ENCODE results near the gene FUBP1. TPM values are rescaled to one million over a fixed set of nuclear protein-coding genes. Genes with fewer than 3 reads are reported as not detected.
"Not testable (repeated sequence)": the region's sequence is repeated elsewhere in the genome, so short reads cannot be mapped to it uniquely, and the experiment has no call there.

The FUBP1 gene
- 224 TPM for polyA plus RNA-seq
- long read RNA-seq, donor 1, transcript FUBP1-211 (3 exons, 2,156 nt), result major isoform, 8 of 119 reads
- long read RNA-seq, donor 1, partial matches to known transcripts, result 103 of 119 reads
- long read RNA-seq, donor 1, other reads (novel, unspliced or antisense), result 5 of 119 reads
- long read RNA-seq, donor 2, transcript FUBP1-208 (2 exons, 605 nt), result minor isoform, 6 of 52 reads
- long read RNA-seq, donor 2, transcript FUBP1-206 (4 exons, 639 nt), result minor isoform, 6 of 52 reads
- long read RNA-seq, donor 2, transcript FUBP1-211 (3 exons, 2,156 nt), result major isoform, 13 of 52 reads
- long read RNA-seq, donor 2, partial matches to known transcripts, result 23 of 52 reads
- long read RNA-seq, donor 2, other reads (novel, unspliced or antisense), result 0 of 52 reads
- long read RNA-seq, donor 3, result 0 reads
- long read RNA-seq, donor 4, partial matches to known transcripts, result 5 of 5 reads
- long read RNA-seq, donor 4, other reads (novel, unspliced or antisense), result 0 of 5 reads
- long read RNA-seq, donor 5, partial matches to known transcripts, result 16 of 32 reads
- long read RNA-seq, donor 5, other reads (novel, unspliced or antisense), result 5 of 32 reads
- long read RNA-seq, donor 6, transcript FUBP1-211 (3 exons, 2,156 nt), result major isoform, 5 of 52 reads
- long read RNA-seq, donor 6, partial matches to known transcripts, result 37 of 52 reads
- long read RNA-seq, donor 6, other reads (novel, unspliced or antisense), result 5 of 52 reads
- long read RNA-seq, donor 7, partial matches to known transcripts, result 20 of 27 reads
- long read RNA-seq, donor 7, other reads (novel, unspliced or antisense), result 0 of 27 reads
- long read RNA-seq, donor 8, partial matches to known transcripts, result 34 of 56 reads
- long read RNA-seq, donor 8, other reads (novel, unspliced or antisense), result 13 of 56 reads
- long read RNA-seq, donor 9, transcript FUBP1-211 (3 exons, 2,156 nt), result major isoform, 9 of 60 reads
- long read RNA-seq, donor 9, partial matches to known transcripts, result 42 of 60 reads
- long read RNA-seq, donor 9, other reads (novel, unspliced or antisense), result 0 of 60 reads
- long read RNA-seq, donor 10, partial matches to known transcripts, result 44 of 60 reads
- long read RNA-seq, donor 10, other reads (novel, unspliced or antisense), result 5 of 60 reads
- long read RNA-seq, donor 11, partial matches to known transcripts, result 16 of 22 reads
- long read RNA-seq, donor 11, other reads (novel, unspliced or antisense), result 0 of 22 reads

GRCh38 chr1:77978969-77979876 lies at the start of gene FUBP1:
FUBP1 (minus strand) TSS chr1:77979072; CDS start chr1:77979004, 68 bp downstream.
- Histone ChIP-seq H3K27me3 (ENCODE audit: control insufficient read depth, insufficient read depth, low read length) (no peaks in the 10 kb centered on the region), H3K27ac (ENCODE audit: low read length) (peak within 1 kb of the TSS; percentile 99), H3K4me3 (ENCODE audit: low read length) (peak within 1 kb of the TSS; percentile 75), H3K36me3 (ENCODE audit: control insufficient read depth, insufficient read depth, low read length) (peaks cover 6% of the 10 kb centered on the region), H3K4me1 (ENCODE audit: control insufficient read depth, insufficient read depth, low read length) (peaks cover 16% of the 10 kb centered on the region), H3K9me3 (ENCODE audit: control insufficient read depth, low read depth, low read length) (no peaks in the 10 kb centered on the region)
- WGBS (ENCODE audit: insufficient coverage, low lambda C conversion rate), result 0% methylated on average over 2 of the region's 57 CpGs
- peak; percentile 99 for DNase-seq

GRCh38 chr1:78021134-78021533 lies 42.3 kb upstream of the FUBP1 start:
- not testable (repeated sequence) for H3K4me3 ChIP-seq (ENCODE audit: low read length); H3K9me3 ChIP-seq (ENCODE audit: control insufficient read depth, low read depth, low read length); H3K27ac ChIP-seq (ENCODE audit: low read length); DNase-seq; H3K4me1 ChIP-seq (ENCODE audit: control insufficient read depth, insufficient read depth, low read length); H3K36me3 ChIP-seq (ENCODE audit: control insufficient read depth, insufficient read depth, low read length); H3K27me3 ChIP-seq (ENCODE audit: control insufficient read depth, insufficient read depth, low read length)
- no CpG with 5 or more reads among the region's 4 CpGs for WGBS (ENCODE audit: insufficient coverage, low lambda C conversion rate)

GRCh38 chr1:78019024-78019423 lies 40.2 kb upstream of the FUBP1 start:
- no peak overlapping the region for H3K27ac ChIP-seq (ENCODE audit: low read length)
- H3K9me3 ChIP-seq (ENCODE audit: control insufficient read depth, low read depth, low read length), result no peaks in the 10 kb centered on the region
- H3K4me1 ChIP-seq (ENCODE audit: control insufficient read depth, insufficient read depth, low read length), result no peaks in the 10 kb centered on the region
- no peak for DNase-seq
- peaks cover 9% of the 10 kb centered on the region for H3K36me3 ChIP-seq (ENCODE audit: control insufficient read depth, insufficient read depth, low read length)
- H3K27me3 ChIP-seq (ENCODE audit: control insufficient read depth, insufficient read depth, low read length), result no peaks in the 10 kb centered on the region
- WGBS (ENCODE audit: insufficient coverage, low lambda C conversion rate), result no CpG with 5 or more reads among the region's 1 CpG
- no peak overlapping the region for H3K4me3 ChIP-seq (ENCODE audit: low read length)

- Histone ChIP-seq H3K9me3 (ENCODE audit: control insufficient read depth, low read depth, low read length) (no peaks in the 10 kb centered on the region), H3K4me3 (ENCODE audit: low read length) (no peak overlapping the region), H3K27ac (ENCODE audit: low read length) (no peak overlapping the region), H3K27me3 (ENCODE audit: control insufficient read depth, insufficient read depth, low read length) (no peaks in the 10 kb centered on the region), H3K36me3 (ENCODE audit: control insufficient read depth, insufficient read depth, low read length) (peaks cover 13% of the 10 kb centered on the region), H3K4me1 (ENCODE audit: control insufficient read depth, insufficient read depth, low read length) (peaks cover 5% of the 10 kb centered on the region)
- no peak for DNase-seq
Measured at GRCh38 chr1:78015148-78015547, 36.3 kb upstream of the FUBP1 start.

GRCh38 chr1:78011050-78011449 lies 32.2 kb upstream of the FUBP1 start:
- DNase-seq, result peak in 1 of 2 donors; percentile 48
- 88% methylated on average over 1 of the region's 2 CpGs for whole genome bisulfite sequencing (ENCODE audit: insufficient coverage, low lambda C conversion rate)
- H3K4me1 ChIP-seq (ENCODE audit: control insufficient read depth, insufficient read depth, low read length), result peaks cover 5% of the 10 kb centered on the region
- no peaks in the 10 kb centered on the region for H3K27me3 ChIP-seq (ENCODE audit: control insufficient read depth, insufficient read depth, low read length)
- H3K4me3 ChIP-seq (ENCODE audit: low read length), result no peak overlapping the region
- peaks cover 13% of the 10 kb centered on the region for H3K36me3 ChIP-seq (ENCODE audit: control insufficient read depth, insufficient read depth, low read length)
- no peaks in the 10 kb centered on the region for H3K9me3 ChIP-seq (ENCODE audit: control insufficient read depth, low read depth, low read length)
- H3K27ac ChIP-seq (ENCODE audit: low read length), result peak overlapping the region; percentile 57

GRCh38 chr1:78009836-78010235 lies 31.0 kb upstream of the FUBP1 start:
- 80% methylated on average over 1 of the region's 3 CpGs for WGBS (ENCODE audit: insufficient coverage, low lambda C conversion rate)
- Histone ChIP-seq H3K27ac (ENCODE audit: low read length) (no peak overlapping the region), H3K36me3 (ENCODE audit: control insufficient read depth, insufficient read depth, low read length) (peaks cover 11% of the 10 kb centered on the region), H3K4me1 (ENCODE audit: control insufficient read depth, insufficient read depth, low read length) (peaks cover 5% of the 10 kb centered on the region), H3K27me3 (ENCODE audit: control insufficient read depth, insufficient read depth, low read length) (no peaks in the 10 kb centered on the region), H3K4me3 (ENCODE audit: low read length) (no peak overlapping the region), H3K9me3 (ENCODE audit: control insufficient read depth, low read depth, low read length) (no peaks in the 10 kb centered on the region)
- no peak for DNase-seq

GRCh38 chr1:78009276-78009675 lies 30.4 kb upstream of the FUBP1 start:
- WGBS (ENCODE audit: insufficient coverage, low lambda C conversion rate), result no CpG with 5 or more reads among the region's 3 CpGs
- no peak overlapping the region for H3K4me3 ChIP-seq (ENCODE audit: low read length)
- no peak for DNase-seq
- no peaks in the 10 kb centered on the region for H3K9me3 ChIP-seq (ENCODE audit: control insufficient read depth, low read depth, low read length)
- H3K36me3 ChIP-seq (ENCODE audit: control insufficient read depth, insufficient read depth, low read length), result peaks cover 6% of the 10 kb centered on the region
- H3K27ac ChIP-seq (ENCODE audit: low read length), result no peak overlapping the region
- H3K4me1 ChIP-seq (ENCODE audit: control insufficient read depth, insufficient read depth, low read length), result peaks cover 5% of the 10 kb centered on the region
- no peaks in the 10 kb centered on the region for H3K27me3 ChIP-seq (ENCODE audit: control insufficient read depth, insufficient read depth, low read length)

- H3K4me3 ChIP-seq (ENCODE audit: low read length), result no peak overlapping the region
Measured at GRCh38 chr1:78007677-78008341, 28.9 kb upstream of the FUBP1 start.

GRCh38 chr1:78006521-78006920 lies 27.6 kb upstream of the FUBP1 start:
- Histone ChIP-seq H3K4me1 (ENCODE audit: control insufficient read depth, insufficient read depth, low read length) (peaks cover 5% of the 10 kb centered on the region), H3K9me3 (ENCODE audit: control insufficient read depth, low read depth, low read length) (no peaks in the 10 kb centered on the region), H3K27me3 (ENCODE audit: control insufficient read depth, insufficient read depth, low read length) (no peaks in the 10 kb centered on the region), H3K4me3 (ENCODE audit: low read length) (peak overlapping the region; percentile 63), H3K27ac (ENCODE audit: low read length) (peak overlapping the region; percentile 95), H3K36me3 (ENCODE audit: control insufficient read depth, insufficient read depth, low read length) (no peaks in the 10 kb centered on the region)
- no peak for DNase-seq

More at GRCh38 chr1:78007677-78008341, 28.9 kb upstream of the FUBP1 start:
- H3K27ac ChIP-seq (ENCODE audit: low read length), result no peak overlapping the region
- H3K36me3 ChIP-seq (ENCODE audit: control insufficient read depth, insufficient read depth, low read length), result no peaks in the 10 kb centered on the region
- DNase-seq, result no peak
- H3K27me3 ChIP-seq (ENCODE audit: control insufficient read depth, insufficient read depth, low read length), result no peaks in the 10 kb centered on the region
- H3K9me3 ChIP-seq (ENCODE audit: control insufficient read depth, low read depth, low read length), result no peaks in the 10 kb centered on the region
- peaks cover 5% of the 10 kb centered on the region for H3K4me1 ChIP-seq (ENCODE audit: control insufficient read depth, insufficient read depth, low read length)
- WGBS (ENCODE audit: insufficient coverage, low lambda C conversion rate), result 85% methylated on average over 2 of the region's 4 CpGs

Measured in large intestine (tissue), 12 donors.